ENCODE results near the gene PRELID1.

Gene PRELID1

GRCh38 chr5:177312649-177313181 lies 9.1 kb downstream of the PRELID1 start:
- no peak for DNase-seq (ENCODE audit: extremely low read depth in 1 of 2, low read depth in 1 of 2)

GRCh38 chr5:177313561-177314259 lies 10.1 kb downstream of the PRELID1 start:
- DNase-seq (ENCODE audit: extremely low read depth in 1 of 2, low read depth in 1 of 2): no peak

- DNase-seq (ENCODE audit: extremely low read depth in 1 of 2, low read depth in 1 of 2): no peak
Observed at GRCh38 chr5:177314376-177315342, 11.1 kb downstream of the PRELID1 start.

DNA sequence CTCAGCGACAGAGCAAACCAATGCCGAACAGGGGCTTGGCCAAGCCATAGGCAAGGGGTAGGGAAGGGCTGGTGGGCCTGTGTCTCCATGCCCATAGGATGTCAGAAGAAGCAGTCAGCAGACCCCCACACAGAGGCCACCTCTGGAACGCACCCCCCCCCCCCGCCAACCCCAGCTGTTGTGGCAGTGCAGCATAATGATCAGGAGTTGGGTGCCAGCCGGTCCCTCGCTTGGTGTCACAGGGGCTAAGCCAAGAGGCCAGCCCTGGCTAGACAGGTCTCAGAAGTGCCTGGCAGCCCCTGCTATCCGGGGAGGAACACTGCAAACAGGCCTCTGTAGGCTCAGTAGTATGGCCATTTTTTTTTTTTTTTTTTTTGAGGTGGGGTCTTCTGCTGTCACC lies 11.8 kb downstream of the PRELID1 start:
- DNase-seq (ENCODE audit: extremely low read depth in 1 of 2, low read depth in 1 of 2): no peak

DNA sequence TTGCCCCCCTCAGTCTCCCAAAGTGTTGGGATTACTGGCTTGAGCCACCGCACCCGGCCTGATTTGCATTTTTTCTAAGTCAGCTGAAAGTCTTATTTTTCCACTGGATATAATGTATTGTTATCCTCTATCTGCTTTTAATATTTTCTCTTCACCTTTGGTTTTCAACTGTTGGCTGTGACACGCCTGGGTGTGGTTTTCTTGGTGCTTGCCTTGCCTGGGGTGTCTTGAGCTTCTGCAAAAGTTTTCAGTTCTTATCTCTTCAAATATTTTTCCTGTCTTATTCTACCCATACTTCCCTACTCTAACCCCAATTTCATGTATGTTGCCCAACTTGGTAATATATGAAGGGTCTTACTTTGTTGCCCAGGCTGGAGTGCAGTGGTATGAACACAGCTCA lies 12.4 kb downstream of the PRELID1 start:
- DNase-seq (ENCODE audit: extremely low read depth in 1 of 2, low read depth in 1 of 2): no peak

- peak; percentile 42 to 57 for DNase-seq (ENCODE audit: extremely low read depth in 1 of 2, low read depth in 1 of 2)
Observed at GRCh38 chr5:177317959-177318377, 14.4 kb downstream of the PRELID1 start.

- DNase-seq (ENCODE audit: extremely low read depth in 1 of 2, low read depth in 1 of 2): no peak
Observed at GRCh38 chr5:177319913-177320588, 16.5 kb downstream of the PRELID1 start.

DNA sequence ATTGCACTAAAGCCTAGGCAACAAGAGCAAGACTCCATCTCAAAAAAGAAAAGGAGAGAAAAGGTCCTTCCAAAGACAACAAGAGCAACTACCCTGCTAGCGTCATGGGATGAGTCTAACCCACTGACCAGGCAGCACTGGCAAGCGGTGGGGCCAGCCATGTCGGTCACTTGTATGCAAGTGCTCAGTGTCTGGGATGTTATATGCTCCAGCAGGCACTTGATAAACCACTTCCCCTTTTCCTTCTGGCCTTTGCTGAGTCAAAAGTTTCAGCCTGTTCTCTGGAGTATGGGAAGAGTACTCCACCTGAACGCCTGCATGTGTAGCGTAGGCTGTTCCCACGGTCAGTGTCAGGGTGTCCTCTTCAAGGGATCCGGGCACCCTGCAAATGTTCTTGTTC lies 17.3 kb downstream of the PRELID1 start:
- DNase-seq (ENCODE audit: extremely low read depth in 1 of 2, low read depth in 1 of 2): no peak

DNA sequence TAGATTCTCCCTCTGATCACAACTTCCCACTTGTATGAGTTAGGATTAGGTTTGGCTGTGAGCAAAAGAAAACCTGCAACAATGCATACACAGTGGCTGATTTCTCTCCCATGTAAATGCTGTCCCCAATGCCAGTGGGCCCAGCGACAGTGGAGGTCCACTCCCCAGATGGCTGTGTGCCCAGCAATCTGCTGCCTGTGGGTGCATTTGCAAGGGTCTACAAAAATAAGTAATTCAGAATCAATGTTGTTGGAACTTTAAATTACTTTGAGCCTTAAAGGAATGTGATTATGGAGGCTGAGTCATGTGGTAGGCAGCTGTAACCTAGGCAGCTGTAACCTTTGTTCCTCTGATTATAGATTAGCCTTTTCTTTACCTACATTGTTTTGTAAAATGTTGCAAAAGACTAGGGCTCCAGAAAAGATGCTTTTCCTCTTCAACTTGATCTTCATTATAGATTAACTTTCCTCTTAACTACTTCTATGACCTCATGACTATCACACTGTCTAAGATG lies 22.3 kb downstream of the PRELID1 start:
- DNase-seq (ENCODE audit: extremely low read depth in 1 of 2, low read depth in 1 of 2): no peak

DNA sequence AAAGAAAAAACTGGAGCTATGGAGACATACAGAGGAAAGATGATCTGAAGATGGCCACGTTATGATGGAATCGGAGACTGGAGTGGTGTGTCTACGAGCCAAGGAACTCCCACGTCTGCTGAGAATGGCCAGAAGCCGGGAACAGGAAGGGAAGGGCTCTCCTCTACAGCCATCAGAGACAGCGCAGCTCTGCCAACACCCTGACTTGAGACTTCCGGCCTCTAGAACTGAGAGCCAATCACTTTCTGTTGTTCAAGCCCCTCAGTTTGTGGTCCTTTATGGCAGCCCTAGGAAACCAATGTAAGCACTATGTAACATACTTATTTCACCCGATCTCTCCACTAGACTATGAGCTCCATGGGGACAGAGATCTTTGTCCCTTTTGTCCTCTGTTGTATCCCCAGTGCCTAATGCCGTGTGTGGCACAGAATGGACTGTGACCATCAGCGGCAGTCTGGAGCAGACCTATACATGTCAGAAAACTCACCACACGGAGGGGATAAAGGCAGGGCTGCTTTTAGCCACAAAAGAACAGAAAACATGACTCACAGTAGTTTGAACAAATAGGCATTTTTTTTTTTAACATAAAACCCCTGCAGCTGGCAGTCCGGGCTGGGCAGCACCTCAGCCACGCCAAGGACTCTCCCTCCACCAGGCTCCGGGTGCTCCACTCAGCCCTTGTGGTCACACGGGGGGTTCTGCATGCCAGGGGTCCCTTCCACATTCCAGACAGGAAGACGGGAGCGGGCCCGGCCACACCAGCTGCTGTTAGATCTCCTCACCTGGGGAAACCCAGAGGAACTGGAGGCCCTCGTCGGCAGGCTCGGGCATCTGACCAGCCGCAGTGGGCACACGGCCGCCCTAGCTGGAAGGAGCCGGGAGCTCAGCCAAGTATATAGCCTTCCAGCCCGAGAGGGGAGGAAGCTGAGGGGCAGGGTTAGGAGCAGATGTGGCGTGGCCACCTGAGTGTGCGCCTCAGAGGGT lies 24.2 kb downstream of the PRELID1 start:
- no peak for DNase-seq (ENCODE audit: extremely low read depth in 1 of 2, low read depth in 1 of 2)

DNA sequence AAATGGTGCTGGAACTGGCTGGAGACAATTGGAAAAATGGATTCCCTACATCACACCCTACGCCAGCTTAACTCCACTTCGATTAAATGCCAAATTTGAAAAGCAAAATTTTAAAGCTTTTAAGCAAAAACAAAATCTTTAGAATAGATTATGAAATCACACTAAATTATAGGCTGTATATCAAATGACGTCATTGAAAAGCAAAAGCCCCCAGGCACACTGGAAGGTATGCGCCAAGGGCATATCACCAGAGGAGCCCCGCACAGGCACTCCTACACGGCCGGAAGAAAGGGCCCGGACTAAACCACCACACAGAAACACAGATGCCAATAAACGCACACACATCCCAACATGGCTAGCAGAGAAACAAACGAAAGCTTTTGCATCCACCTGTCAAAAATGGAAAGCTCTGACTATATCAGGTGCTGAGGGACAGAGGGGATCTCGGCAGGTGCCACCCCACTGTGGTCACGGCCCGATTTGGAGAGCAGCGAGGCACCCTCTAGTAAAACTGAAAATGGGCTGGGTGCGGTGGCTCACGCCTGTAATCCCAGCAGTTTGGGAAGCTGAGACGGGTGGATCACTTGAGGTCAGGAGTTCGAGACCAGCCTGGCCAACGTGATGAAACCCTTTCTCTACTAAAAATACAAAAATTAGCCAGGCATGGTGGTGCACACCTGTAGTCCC lies 25.1 kb downstream of the PRELID1 start:
- DNase-seq (ENCODE audit: extremely low read depth in 1 of 2, low read depth in 1 of 2): no peak

GRCh38 chr5:177329883-177330282 lies 26.3 kb downstream of the PRELID1 start:
- no peak for DNase-seq (ENCODE audit: extremely low read depth in 1 of 2, low read depth in 1 of 2)

DNA sequence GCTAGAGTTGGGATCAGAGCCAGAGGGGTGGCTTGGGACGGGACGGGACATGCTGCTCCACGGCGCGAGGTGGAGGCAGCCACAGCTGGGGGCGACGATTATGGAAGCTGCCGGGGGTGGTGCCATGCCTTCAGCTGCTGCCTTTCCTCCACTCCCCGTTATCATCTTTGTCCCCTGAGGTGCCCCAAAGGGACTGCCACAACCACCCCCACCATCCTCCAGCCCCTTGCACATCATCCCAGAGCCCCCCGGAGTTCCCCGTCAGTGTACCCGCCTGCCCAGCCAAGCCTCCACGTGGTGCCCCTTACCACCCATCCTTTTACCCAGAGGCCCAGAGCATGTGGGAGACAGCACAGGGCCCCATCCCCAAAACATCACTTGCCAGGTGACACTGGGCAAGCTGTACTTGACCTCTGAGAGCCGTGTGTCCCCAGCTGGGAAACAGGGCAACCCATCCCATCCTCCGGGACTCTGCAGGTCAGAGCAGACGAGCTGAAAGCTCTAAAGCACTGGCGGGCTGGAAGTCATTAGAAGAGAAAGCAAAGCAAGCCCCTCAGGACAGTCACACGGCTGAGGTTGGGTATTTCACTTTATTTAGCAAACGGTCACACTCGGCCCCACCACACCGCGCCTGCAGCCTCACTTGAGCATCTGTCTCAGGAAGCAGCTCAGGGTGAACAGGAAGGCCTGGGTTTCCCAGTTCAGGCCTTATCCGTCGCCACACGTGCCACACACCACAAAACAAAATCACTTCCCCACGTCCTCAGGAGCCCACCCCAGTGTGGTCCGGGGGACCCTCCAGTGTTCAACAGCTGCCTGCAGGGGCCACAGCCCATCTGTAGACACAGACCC lies 27.6 kb downstream of the PRELID1 start:
- DNase-seq (ENCODE audit: extremely low read depth in 1 of 2, low read depth in 1 of 2): no peak

- no peak for DNase-seq (ENCODE audit: extremely low read depth in 1 of 2, low read depth in 1 of 2)
Observed at GRCh38 chr5:177332031-177332895, 28.7 kb downstream of the PRELID1 start.

- no peak for DNase-seq (ENCODE audit: extremely low read depth in 1 of 2, low read depth in 1 of 2)
Observed at GRCh38 chr5:177332896-177333260, 29.3 kb downstream of the PRELID1 start.

- no peak for DNase-seq (ENCODE audit: extremely low read depth in 1 of 2, low read depth in 1 of 2)
Observed at GRCh38 chr5:177333420-177334154, 30.0 kb downstream of the PRELID1 start.

GRCh38 chr5:177334155-177334551 lies 30.6 kb downstream of the PRELID1 start:
- no peak for DNase-seq (ENCODE audit: extremely low read depth in 1 of 2, low read depth in 1 of 2)
